GM23248 (cell line): ENCODE data around the gene EHMT1.

Source experiments
- EZH2 ChIP-seq: fragments of 200-600 bp; sonication (generic); IDR thresholded peaks from 2 replicates; pipeline ENCODE4 v1.6.1; 2018; ENCODE audit warnings: antibody characterized with exemption, mild to moderate bottlenecking; ENCODE audit not compliant: insufficient read depth, poor library complexity, severe bottlenecking
- EZH2phosphoT487 ChIP-seq: fragments of 200-600 bp; sonication (generic); IDR thresholded peaks from 2 replicates; pipeline ENCODE4 v1.6.1; 2018; ENCODE audit warnings: antibody characterized with exemption, moderate library complexity, mild to moderate bottlenecking, low read depth; ENCODE audit not compliant: insufficient read depth

GRCh38 chr9:137860361-137860760 is 241.6 kb downstream of the EHMT1 start:
- TF ChIP-seq EZH2 (no peak), EZH2phosphoT487 (no peak)
